HepG2 (cell line): ENCODE measurements around the gene CLEC16A.

ENCODE experiments used
- IRF2 ChIP-seq: IDR thresholded peaks from 2 replicates; pipeline ENCODE4 v1.6.1; 2018; ENCODE audit warnings: missing genetic modification reagents, missing compliant biosample characterization
- RARG ChIP-seq: sonication (generic); formaldehyde crosslinking; IDR thresholded peaks from 2 replicates; pipeline ENCODE4 v1.4.0; 2020; ENCODE audit warnings: low read depth, mild to moderate bottlenecking, missing genetic modification reagents
- USF2 ChIP-seq, 2 experiments: sonication (generic) in 1 of 2; formaldehyde crosslinking in 1 of 2; IDR thresholded peaks; 2 replicates each; pipeline versions ENCODE4 v1.5.1 to v1.6.1; 2011 to 2020; ENCODE audit warnings: borderline replicate concordance in 1 of 2, low read depth in 1 of 2, low read length in 1 of 2, mild to moderate bottlenecking in 1 of 2, missing genetic modification reagents in 1 of 2, moderate library complexity in 1 of 2
- ZC3H13 ChIP-seq: sonication (generic); formaldehyde crosslinking; IDR thresholded peaks from 2 replicates; pipeline ENCODE4 v1.8.1; 2023; ENCODE audit warnings: mild to moderate bottlenecking, missing genetic modification reagents, moderate library complexity
- ZMAT5 ChIP-seq: sonication (generic); formaldehyde crosslinking; IDR thresholded peaks from 2 replicates; pipeline ENCODE4 v1.5.0; 2020; ENCODE audit warnings: mild to moderate bottlenecking, low read depth, missing genetic modification reagents, borderline replicate concordance
- ZNF558 ChIP-seq: sonication (generic); formaldehyde crosslinking; IDR thresholded peaks from 2 replicates; pipeline ENCODE4 v1.9.0; 2022; ENCODE audit warnings: mild to moderate bottlenecking, missing genetic modification reagents, borderline replicate concordance
- ZNF704 ChIP-seq: sonication (generic); formaldehyde crosslinking; IDR thresholded peaks from 2 replicates; pipeline ENCODE4 v1.8.1; 2023; ENCODE audit warnings: mild to moderate bottlenecking, inconsistent platforms, moderate library complexity, missing genetic modification reagents, borderline replicate concordance

- TF ChIP-seq RARG: no peak
- no peak for TF ChIP-seq ZNF558
- TF ChIP-seq USF2 (IDR thresholded peaks at IDR 0.05; ENCODE audit: low read depth, low read length): no peak
- no peak for TF ChIP-seq USF2 (CRISPR knock-in tag; IDR thresholded peaks at IDR 0.05; ENCODE audit: borderline replicate concordance)
- no peak for TF ChIP-seq ZMAT5 (CRISPR knock-in tag)
- TF ChIP-seq ZC3H13 (CRISPR knock-in tag): no peak
- no peak for TF ChIP-seq IRF2 (CRISPR knock-in tag)
- TF ChIP-seq ZNF704 (CRISPR knock-in tag): no peak
These were observed 195.7 kb downstream of the CLEC16A start for GRCh38 chr16:11140098-11140375.
